IgD-negative memory B cell (primary cell): Measurements from ENCODE around the gene GPNMB. TPM values are rescaled to one million over a fixed set of nuclear protein-coding genes. Genes with fewer than 3 reads are reported as not detected.

Experiments
- H3K27ac Mint-ChIP-seq, 3 donors: one replicate each; pipeline ENCODE4 v1.8.0; 2020 to 2022; ENCODE audit warnings: mild to moderate bottlenecking in 3 of 3, mixed read lengths in 3 of 3, moderate library complexity in 1 of 3
- H3K27me3 Mint-ChIP-seq: one replicate; pipeline ENCODE4 v1.8.0; 2021; ENCODE audit warnings: mixed read lengths
- H3K36me3 Mint-ChIP-seq: one replicate; pipeline ENCODE4 v1.8.0; 2020; ENCODE audit warnings: mild to moderate bottlenecking, mixed read lengths
- H3K4me1 Mint-ChIP-seq, 3 donors: one replicate each; pipeline ENCODE4 v1.8.0; 2020 to 2022; ENCODE audit warnings: mixed read lengths in 3 of 3, mild to moderate bottlenecking in 1 of 3
- H3K4me3 Mint-ChIP-seq, 4 donors: one replicate each; pipeline ENCODE4 v1.8.0; 2020 to 2022; ENCODE audit warnings: mild to moderate bottlenecking in 4 of 4, mixed read lengths in 4 of 4, moderate library complexity in 3 of 4
- H3K9me3 Mint-ChIP-seq, 3 donors: one replicate each; pipeline ENCODE4 v1.8.0; 2020 to 2021; ENCODE audit warnings: mixed read lengths in 3 of 3, mild to moderate bottlenecking in 1 of 3
- polyA plus RNA-seq: library from polyadenylated mRNA; unstranded; fragments of 300-500 nt; fragmentation: Illumina TruSeq; gene quantifications from one replicate; pipeline ENCODE4 v1.2.3, GENCODE V29; 2021

The GPNMB gene
- polyA plus RNA-seq, 1 donor from 2014 or later: not detected

- Mint-ChIP-seq H3K27ac (no peak overlapping the region), H3K9me3 (no peaks in the 10 kb centered on the region), H3K4me3 (no peak overlapping the region), H3K4me1 (peaks cover 2 to 9% (median 6%) of the 10 kb centered on the region in 3 donors), H3K27me3 (peaks cover 3% of the 10 kb centered on the region), H3K36me3 (no peaks in the 10 kb centered on the region)
Observed at GRCh38 chr7:23275912-23276311, 29.3 kb downstream of the GPNMB start.

DNA sequence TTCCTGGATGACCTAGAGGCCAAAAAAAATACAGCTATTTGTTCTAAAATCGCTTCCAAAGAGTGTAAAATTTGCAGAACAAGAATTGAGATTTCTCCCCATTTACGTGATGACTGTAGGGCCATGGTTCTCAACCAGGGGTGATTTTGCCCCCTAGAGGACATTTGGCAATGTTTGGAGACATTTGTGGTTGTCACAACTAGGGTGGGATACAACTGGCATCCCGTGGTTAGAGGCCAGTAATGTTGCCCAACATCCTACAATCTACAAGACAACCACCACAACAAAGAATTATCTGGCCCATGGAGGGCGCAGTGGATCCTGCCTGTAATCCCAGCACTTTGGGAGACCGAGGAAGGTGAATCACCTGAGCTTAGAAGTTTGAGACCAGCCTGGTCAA lies 29.8 kb downstream of the GPNMB start:
- no peak overlapping the region for H3K27ac Mint-ChIP-seq
- H3K4me3 Mint-ChIP-seq: no peak overlapping the region
- H3K9me3 Mint-ChIP-seq: no peaks in the 10 kb centered on the region
- no peaks in the 10 kb centered on the region for H3K36me3 Mint-ChIP-seq
- H3K27me3 Mint-ChIP-seq: peaks cover 3% of the 10 kb centered on the region
- H3K4me1 Mint-ChIP-seq: peaks cover 2 to 9% (median 6%) of the 10 kb centered on the region in 3 donors

- H3K4me1 Mint-ChIP-seq: peaks cover 2 to 9% (median 6%) of the 10 kb centered on the region in 3 donors
- H3K36me3 Mint-ChIP-seq: no peaks in the 10 kb centered on the region
- H3K4me3 Mint-ChIP-seq: no peak overlapping the region
- H3K9me3 Mint-ChIP-seq: no peaks in the 10 kb centered on the region
- H3K27me3 Mint-ChIP-seq: peaks cover 3% of the 10 kb centered on the region
- no peak overlapping the region for H3K27ac Mint-ChIP-seq
Observed at GRCh38 chr7:23276947-23277346, 30.4 kb downstream of the GPNMB start.

DNA sequence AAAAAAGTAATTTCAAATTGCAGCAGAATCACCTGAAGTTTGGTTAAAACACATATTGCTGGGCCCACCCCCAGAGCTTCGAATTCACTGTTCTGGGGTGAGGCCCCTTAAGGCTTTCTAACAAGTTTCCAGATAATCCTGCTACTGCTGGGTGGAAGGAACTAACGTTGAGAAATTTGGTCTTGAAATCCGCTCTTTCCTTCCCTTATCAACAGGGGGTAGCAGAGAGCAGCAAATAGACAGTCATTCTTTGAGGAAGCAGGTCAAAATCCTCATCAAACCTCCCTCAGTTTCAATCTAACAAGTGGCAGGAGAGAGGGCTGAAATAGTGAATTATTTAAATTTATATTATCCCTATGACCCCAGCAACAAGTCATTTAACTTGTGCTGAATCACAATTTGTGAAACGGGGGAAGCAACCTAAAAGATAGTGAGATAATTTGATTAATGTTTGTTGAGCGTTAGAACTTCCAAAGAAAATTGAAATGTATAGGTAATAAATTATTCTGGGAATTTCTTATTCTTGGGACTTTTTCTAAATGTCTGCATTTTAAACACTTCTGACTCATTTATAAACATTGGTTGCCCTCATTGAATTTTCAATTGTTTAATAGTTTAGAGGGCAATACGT lies 30.9 kb downstream of the GPNMB start:
- Mint-ChIP-seq H3K27me3 (peaks cover 3% of the 10 kb centered on the region), H3K27ac (no peak overlapping the region), H3K36me3 (no peaks in the 10 kb centered on the region), H3K4me3 (no peak overlapping the region), H3K9me3 (no peaks in the 10 kb centered on the region), H3K4me1 (peaks cover 2 to 9% (median 2%) of the 10 kb centered on the region in 3 donors)

DNA sequence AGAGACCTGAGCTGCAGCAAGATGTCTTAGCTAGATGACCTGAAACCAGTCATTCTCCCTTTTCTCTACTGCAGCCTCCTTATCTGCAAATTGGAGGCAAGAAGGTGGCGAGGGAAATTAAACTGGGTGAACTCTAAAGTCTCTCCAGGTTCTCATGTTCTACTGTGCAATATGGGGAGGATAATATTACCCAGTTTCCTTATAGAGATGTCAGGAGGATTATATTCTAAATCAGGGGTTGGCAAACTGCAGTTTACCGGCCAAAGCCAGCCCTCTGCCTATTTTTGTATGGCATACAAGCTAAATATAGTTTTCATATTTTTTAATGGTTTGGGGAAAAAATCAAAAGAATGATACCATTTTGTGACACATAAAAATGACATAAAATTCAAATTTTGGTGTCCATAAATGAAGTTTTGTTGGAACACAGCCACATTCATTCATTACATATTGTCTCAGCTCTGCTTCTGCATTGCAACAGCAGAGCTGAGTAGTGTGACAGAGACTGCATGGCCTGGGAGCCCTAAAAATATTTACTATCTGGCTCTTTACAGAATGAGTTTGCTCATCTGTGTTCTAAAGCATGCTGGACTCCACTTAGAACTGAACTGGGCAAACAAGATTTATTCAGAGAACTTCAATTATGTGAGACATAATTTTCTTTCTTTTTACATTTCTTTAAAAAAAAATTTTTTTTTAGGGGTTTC lies 33.4 kb downstream of the GPNMB start:
- Mint-ChIP-seq H3K36me3 (no peaks in the 10 kb centered on the region), H3K4me3 (no peak overlapping the region), H3K4me1 (peaks cover 0 to 1% (median 0%) of the 10 kb centered on the region in 3 donors), H3K27ac (no peak overlapping the region), H3K27me3 (no peaks in the 10 kb centered on the region), H3K9me3 (no peaks in the 10 kb centered on the region)

DNA sequence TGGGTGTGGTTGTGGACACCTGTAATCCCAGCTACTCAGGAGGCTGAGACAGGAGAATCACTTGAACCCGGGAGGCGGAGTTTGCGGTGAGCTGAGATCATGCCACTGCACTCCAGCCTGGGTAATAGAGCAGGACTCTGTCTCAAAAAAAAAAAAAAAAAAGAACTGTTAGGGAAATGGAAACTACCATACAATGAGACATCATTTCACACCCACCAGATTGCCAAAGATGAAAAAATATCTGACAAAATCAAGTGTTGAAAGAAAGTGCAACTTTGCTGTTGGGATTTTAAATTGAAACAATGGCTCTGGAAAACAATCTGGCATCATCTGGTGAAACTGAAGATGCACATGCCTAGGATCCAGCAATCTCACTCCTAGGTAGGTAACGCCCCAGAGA lies 36.5 kb downstream of the GPNMB start:
- no peaks in the 10 kb centered on the region for H3K9me3 Mint-ChIP-seq
- H3K27me3 Mint-ChIP-seq: no peaks in the 10 kb centered on the region
- no peak overlapping the region for H3K4me3 Mint-ChIP-seq
- no peaks in the 10 kb centered on the region for H3K36me3 Mint-ChIP-seq
- no peak overlapping the region for H3K27ac Mint-ChIP-seq
- H3K4me1 Mint-ChIP-seq: no peaks in the 10 kb centered on the region

- Mint-ChIP-seq H3K27ac (no peak overlapping the region), H3K27me3 (no peaks in the 10 kb centered on the region), H3K4me3 (no peak overlapping the region), H3K9me3 (no peaks in the 10 kb centered on the region), H3K4me1 (no peaks in the 10 kb centered on the region), H3K36me3 (no peaks in the 10 kb centered on the region)
Observed at GRCh38 chr7:23284871-23285270, 38.3 kb downstream of the GPNMB start.

GRCh38 chr7:23285657-23286646 lies 39.4 kb downstream of the GPNMB start:
- H3K36me3 Mint-ChIP-seq: no peaks in the 10 kb centered on the region
- H3K27me3 Mint-ChIP-seq: no peaks in the 10 kb centered on the region
- H3K4me3 Mint-ChIP-seq: no peak overlapping the region
- H3K9me3 Mint-ChIP-seq: no peaks in the 10 kb centered on the region
- no peaks in the 10 kb centered on the region for H3K4me1 Mint-ChIP-seq
- H3K27ac Mint-ChIP-seq: peak overlapping the region in 1 of 3 donors; percentile 33

- H3K9me3 Mint-ChIP-seq: no peaks in the 10 kb centered on the region
Observed at GRCh38 chr7:23287612-23288011, 41.0 kb downstream of the GPNMB start.

DNA sequence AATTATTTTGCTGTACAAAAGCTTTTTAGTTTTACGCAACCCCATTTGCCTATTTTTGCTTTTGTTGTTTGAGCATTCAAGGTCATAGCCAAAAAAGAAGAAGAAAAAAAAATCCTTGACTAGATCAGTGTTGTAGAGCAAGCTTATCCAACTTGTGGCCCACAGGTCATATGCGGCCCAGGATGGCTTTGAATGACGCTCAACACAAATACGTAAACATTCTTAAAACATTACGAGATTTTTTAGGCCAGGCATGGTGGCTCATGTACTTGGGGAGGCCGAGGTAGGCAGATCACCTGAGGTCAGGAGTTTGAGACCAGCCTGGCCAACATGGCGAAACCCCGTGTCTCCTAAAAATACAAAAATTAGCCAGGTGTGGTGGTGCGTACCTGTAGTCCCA lies 44.4 kb downstream of the GPNMB start:
- Mint-ChIP-seq H3K4me3 (no peak overlapping the region), H3K4me1 (no peaks in the 10 kb centered on the region), H3K27ac (no peak overlapping the region), H3K27me3 (no peaks in the 10 kb centered on the region), H3K36me3 (no peaks in the 10 kb centered on the region), H3K9me3 (no peaks in the 10 kb centered on the region)

More at GRCh38 chr7:23287612-23288011, 41.0 kb downstream of the GPNMB start:
- H3K27me3 Mint-ChIP-seq: no peaks in the 10 kb centered on the region
- H3K4me1 Mint-ChIP-seq: no peaks in the 10 kb centered on the region
- no peak overlapping the region for H3K4me3 Mint-ChIP-seq
- no peaks in the 10 kb centered on the region for H3K36me3 Mint-ChIP-seq
- no peak overlapping the region for H3K27ac Mint-ChIP-seq

- no peaks in the 10 kb centered on the region for H3K27me3 Mint-ChIP-seq
- H3K4me1 Mint-ChIP-seq: no peaks in the 10 kb centered on the region
- no peak overlapping the region for H3K27ac Mint-ChIP-seq
Observed at GRCh38 chr7:23291957-23292560, 45.5 kb downstream of the GPNMB start.

DNA sequence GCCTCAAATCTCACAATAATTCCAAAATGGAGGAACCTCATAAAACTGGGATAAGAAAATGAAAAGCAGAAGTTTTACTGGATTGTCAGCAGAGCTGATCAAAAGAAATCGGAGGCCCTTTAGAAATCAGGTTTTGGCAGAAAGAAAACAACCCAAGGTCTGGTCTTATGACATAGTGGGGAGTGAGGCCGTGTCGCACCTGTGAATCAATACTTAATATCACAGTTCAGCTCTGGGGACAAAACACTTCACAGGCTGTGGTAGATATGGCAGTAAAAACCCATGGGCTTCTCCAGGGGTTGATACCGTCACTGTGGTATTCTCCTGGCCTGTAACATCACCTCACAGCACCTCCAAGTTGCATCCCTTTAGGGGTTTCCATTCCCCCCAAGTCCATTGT lies 46.0 kb downstream of the GPNMB start:
- no peaks in the 10 kb centered on the region for H3K27me3 Mint-ChIP-seq
- no peaks in the 10 kb centered on the region for H3K4me1 Mint-ChIP-seq
- peaks cover 0 to 2% (median 0%) of the 10 kb centered on the region in 3 donors for H3K9me3 Mint-ChIP-seq
- H3K27ac Mint-ChIP-seq: no peak overlapping the region
- H3K36me3 Mint-ChIP-seq: no peaks in the 10 kb centered on the region
- no peak overlapping the region for H3K4me3 Mint-ChIP-seq

More at GRCh38 chr7:23291957-23292560, 45.5 kb downstream of the GPNMB start:
- no peak overlapping the region for H3K4me3 Mint-ChIP-seq
- peaks cover 0 to 2% (median 0%) of the 10 kb centered on the region in 3 donors for H3K9me3 Mint-ChIP-seq
- H3K36me3 Mint-ChIP-seq: no peaks in the 10 kb centered on the region

DNA sequence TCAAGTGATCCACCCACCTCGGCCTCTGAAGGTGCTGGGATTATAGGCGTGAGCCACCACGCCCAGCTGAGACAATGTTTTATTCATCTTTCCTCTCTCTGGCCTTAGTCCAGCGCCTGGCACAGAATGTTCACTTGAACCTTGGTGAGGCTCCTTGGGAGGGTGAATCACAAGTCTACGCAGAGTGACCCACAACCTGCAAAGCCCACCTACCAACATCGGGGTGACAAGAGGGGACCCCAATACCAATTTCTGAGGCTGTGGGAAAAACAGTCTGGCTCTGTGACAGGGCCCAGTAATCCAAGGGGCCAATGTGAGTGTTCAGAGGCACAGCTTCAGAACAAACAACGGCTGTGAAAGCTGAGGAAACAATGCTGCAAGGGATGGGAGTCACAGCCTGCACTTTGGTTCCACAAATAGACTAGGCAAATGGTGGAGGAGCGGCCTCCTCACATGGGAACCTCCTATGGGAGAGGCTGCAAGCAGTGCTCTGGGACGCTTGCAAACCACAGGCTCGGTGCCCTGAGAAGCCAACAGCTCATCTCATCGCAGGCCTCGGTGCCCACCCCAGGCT lies 47.0 kb downstream of the GPNMB start:
- Mint-ChIP-seq H3K27me3 (no peaks in the 10 kb centered on the region), H3K4me1 (peaks cover 0 to 4% (median 3%) of the 10 kb centered on the region in 3 donors), H3K36me3 (no peaks in the 10 kb centered on the region), H3K4me3 (no peak overlapping the region), H3K9me3 (peaks cover 0 to 3% (median 2%) of the 10 kb centered on the region in 3 donors), H3K27ac (no peak overlapping the region)

DNA sequence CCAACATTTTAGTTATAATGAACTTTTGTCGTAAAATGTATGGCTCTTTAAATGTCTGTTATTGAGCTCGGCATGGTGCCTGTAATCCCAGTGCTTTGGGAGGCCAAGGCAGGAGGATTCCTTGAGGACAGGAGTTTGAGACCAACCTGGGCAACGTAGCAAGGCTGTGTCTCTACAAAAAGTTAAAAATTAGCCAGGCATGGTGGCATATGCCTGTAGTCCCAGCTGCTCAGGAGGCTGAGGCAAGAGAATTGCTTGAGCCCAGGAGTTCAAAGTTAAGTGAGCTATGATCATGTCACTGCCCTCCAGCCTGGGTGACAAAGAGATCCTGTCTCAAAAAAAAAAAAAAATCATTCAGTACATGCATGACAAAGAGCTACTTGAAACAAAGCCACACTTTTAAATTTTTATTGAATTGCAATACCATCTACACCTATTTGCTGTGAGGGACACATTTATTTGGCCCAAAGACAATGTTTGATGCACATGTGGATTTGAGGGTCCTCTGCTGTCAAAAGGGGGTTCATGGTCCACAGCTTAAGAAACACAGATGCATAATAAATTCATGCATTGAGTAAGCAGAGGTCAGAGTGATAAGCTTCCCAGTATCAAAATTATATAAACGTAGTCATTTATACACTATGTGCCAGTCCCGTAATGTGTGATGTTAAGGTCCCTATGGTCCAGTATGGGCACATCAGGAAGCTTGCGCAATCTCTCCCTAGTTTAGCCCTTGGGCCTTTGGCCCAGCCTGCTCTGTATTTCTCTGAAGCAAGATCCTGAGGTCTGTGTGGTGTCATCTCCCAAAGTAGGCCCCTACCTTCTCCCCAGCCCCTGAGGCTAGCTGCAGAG lies 48.2 kb downstream of the GPNMB start:
- Mint-ChIP-seq H3K4me3 (no peak overlapping the region), H3K27me3 (no peaks in the 10 kb centered on the region), H3K36me3 (no peaks in the 10 kb centered on the region), H3K4me1 (peaks cover 6 to 10% (median 9%) of the 10 kb centered on the region in 3 donors), H3K27ac (no peak overlapping the region), H3K9me3 (peaks cover 0 to 3% (median 2%) of the 10 kb centered on the region in 3 donors)
